MCF 10A (cell line): ENCODE measurements around the gene GORASP1. TPM values are rescaled to one million over a fixed set of nuclear protein-coding genes. Genes with fewer than 3 reads are reported as not detected.
"Not testable (repeated sequence)": the region's sequence is repeated elsewhere in the genome, so short reads cannot be mapped to it uniquely, and the experiment has no call there.

Source experiments
- BruUV-seq: library from RNA; stranded (reverse); fragments of 400-500 nt; replicated peaks from 2 replicates; lab custom pipeline; 2021; lab: Mats Ljungman, UMichigan
- CTCF ChIA-PET: fragments of 300-600 bp; sonication (Branson Sonifier 250); formaldehyde crosslinking; extraction: SDS; loops from one replicate; lab custom pipeline; 2021; ENCODE audit warnings: antibody characterized with exemption, inconsistent platforms; lab: Yijun Ruan, JAX
- POLR2A ChIA-PET: fragments of 300-600, 350-650 bp; sonication (Branson Sonifier 250); formaldehyde crosslinking; extraction: SDS; loops from one replicate; lab custom pipeline; 2020; ENCODE audit warnings: antibody characterized with exemption, inconsistent platforms; lab: Yijun Ruan, JAX
- DNase-seq: peaks from one replicate; pipeline ENCODE4 v3.0.0-alpha.2; 2018; ENCODE audit not compliant: unreplicated experiment
- H3K27ac Mint-ChIP-seq: one replicate; pipeline ENCODE4 v1.8.0; 2022; ENCODE audit warnings: mild to moderate bottlenecking, low read depth, mixed read lengths; ENCODE audit not compliant: unreplicated experiment
- H3K27me3 Mint-ChIP-seq: one replicate; pipeline ENCODE4 v1.8.0; 2022; ENCODE audit warnings: mixed read lengths; ENCODE audit not compliant: insufficient read depth, unreplicated experiment
- H3K36me3 Mint-ChIP-seq: one replicate; pipeline ENCODE4 v1.8.0; 2022; ENCODE audit warnings: mild to moderate bottlenecking, moderate library complexity, mixed read lengths; ENCODE audit not compliant: insufficient read depth, unreplicated experiment
- H3K4me1 Mint-ChIP-seq: one replicate; pipeline ENCODE4 v1.8.0; 2022; ENCODE audit warnings: mixed read lengths; ENCODE audit not compliant: insufficient read depth, unreplicated experiment
- H3K4me3 Mint-ChIP-seq: one replicate; pipeline ENCODE4 v1.8.0; 2022; ENCODE audit warnings: mild to moderate bottlenecking, moderate library complexity, mixed read lengths; ENCODE audit not compliant: unreplicated experiment
- H3K9me3 Mint-ChIP-seq: one replicate; pipeline ENCODE4 v1.8.0; 2022; ENCODE audit warnings: mixed read lengths; ENCODE audit not compliant: unreplicated experiment
- intact Hi-C: fragments of 100-400 bp; cut with micrococcal nuclease; formaldehyde crosslinking; loops from 2 replicates; pipeline ENCODE4 v1.14.1; 2022
- total RNA-seq: library from RNA; stranded (reverse); gene quantifications from 2 replicates; pipeline ENCODE4 v1.2.3, GENCODE V29; 2022
- TF ChIP-seq, protein P1 (sequence below): fragments of 200-600 bp; IDR thresholded peaks from one replicate; pipeline ENCODE4 v1.8.0; 2022; ENCODE audit warnings: antibody characterized with exemption, mild to moderate bottlenecking; ENCODE audit not compliant: unreplicated experiment

The GORASP1 gene
- total RNA-seq, 1 experiment from 2014 or later: 34.4 TPM

DNA sequence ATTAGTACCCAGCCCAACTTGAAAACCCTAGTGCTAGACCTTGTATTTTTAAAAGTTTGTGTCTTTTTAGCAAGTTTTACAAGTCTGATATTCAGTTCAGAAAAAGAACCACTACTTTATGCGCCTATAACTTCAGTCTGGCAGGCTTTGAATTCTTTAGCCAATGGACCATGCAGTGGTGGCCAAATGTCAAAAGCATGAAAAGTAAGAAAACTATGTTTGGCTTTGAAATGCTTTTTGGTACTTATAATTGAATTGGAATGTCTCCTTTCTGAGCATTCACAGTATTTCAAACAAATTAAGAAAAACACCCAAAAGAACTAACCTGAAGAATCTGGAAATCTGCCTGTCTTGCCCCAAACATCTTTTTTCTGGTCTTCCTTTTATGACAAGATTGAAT is 42.8 kb downstream of the GORASP1 start:
- Mint-ChIP-seq H3K27me3 (no peaks in the 10 kb centered on the region), H3K4me3 (no peak overlapping the region), H3K9me3 (no peaks in the 10 kb centered on the region), H3K27ac (no peak overlapping the region), H3K4me1 (peaks cover 5% of the 10 kb centered on the region), H3K36me3 (peaks cover 22% of the 10 kb centered on the region)
- ChIA-PET CTCF (interaction anchor here (0.6 to 1.4 kb wide), 3 partner anchors 14 to 228 kb away, joined by 3 to 5 read pairs (median 5); no protein-coding TSS in a partner anchor), POLR2A (interaction anchor here (1.2 kb wide), 1 partner anchor 12 kb away, joined by 3 read pairs; no protein-coding TSS in a partner anchor)
- no peak for DNase-seq
- intact Hi-C loops: no loop called here
- TF ChIP-seq, protein P1, sequence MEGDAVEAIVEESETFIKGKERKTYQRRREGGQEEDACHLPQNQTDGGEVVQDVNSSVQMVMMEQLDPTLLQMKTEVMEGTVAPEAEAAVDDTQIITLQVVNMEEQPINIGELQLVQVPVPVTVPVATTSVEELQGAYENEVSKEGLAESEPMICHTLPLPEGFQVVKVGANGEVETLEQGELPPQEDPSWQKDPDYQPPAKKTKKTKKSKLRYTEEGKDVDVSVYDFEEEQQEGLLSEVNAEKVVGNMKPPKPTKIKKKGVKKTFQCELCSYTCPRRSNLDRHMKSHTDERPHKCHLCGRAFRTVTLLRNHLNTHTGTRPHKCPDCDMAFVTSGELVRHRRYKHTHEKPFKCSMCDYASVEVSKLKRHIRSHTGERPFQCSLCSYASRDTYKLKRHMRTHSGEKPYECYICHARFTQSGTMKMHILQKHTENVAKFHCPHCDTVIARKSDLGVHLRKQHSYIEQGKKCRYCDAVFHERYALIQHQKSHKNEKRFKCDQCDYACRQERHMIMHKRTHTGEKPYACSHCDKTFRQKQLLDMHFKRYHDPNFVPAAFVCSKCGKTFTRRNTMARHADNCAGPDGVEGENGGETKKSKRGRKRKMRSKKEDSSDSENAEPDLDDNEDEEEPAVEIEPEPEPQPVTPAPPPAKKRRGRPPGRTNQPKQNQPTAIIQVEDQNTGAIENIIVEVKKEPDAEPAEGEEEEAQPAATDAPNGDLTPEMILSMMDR: no peak
- BruUV-seq: no TSS peak

DNA sequence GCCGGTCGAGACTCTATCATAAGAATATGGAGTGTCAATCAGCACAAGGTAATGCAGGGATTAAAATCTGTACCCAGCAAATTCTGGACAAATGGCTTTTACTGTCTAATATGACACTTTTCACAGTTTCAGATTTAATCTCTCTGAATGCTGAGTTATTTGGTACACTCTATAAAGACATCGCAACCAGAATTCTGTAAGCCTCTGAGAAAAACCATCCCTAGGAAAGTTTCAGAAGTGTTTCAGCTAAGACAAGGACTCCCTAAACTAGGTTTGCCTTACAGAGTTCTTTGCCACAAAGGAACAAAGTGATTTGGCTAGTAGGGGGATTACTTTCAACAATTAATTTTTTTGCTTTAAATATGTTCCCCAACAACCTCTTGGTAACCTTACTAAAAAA is 44.3 kb downstream of the GORASP1 start:
- no peak overlapping the region for H3K4me3 Mint-ChIP-seq
- intact Hi-C loops: no loop called here
- CTCF ChIA-PET: interaction anchor here (1.1 kb wide), 1 partner anchor 226 kb away, joined by 3 read pairs; no protein-coding TSS in a partner anchor

DNA sequence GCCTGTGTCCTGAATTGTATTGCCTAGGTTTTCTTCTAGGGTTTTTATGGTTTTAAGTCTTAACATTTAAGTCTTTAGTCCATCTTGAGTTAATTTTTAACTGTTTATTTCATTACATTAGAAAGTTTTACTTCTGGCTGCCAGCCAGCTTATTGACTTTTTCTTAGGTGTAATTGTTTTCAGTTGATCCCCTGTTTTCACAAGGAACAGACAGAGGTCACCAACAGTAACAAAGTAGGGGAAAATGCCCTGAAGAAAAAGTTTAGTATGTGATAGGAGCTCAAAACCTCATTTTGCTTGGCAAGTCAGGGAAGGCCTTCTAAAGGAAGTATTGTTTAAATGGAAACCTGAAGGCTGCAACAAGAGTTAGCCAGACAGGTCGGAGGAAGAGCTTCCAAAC is 45.2 kb downstream of the GORASP1 start:
- H3K36me3 Mint-ChIP-seq: peaks cover 10% of the 10 kb centered on the region
- H3K27ac Mint-ChIP-seq: no peak overlapping the region
- H3K9me3 Mint-ChIP-seq: no peaks in the 10 kb centered on the region
- ChIA-PET CTCF (interaction anchor here (0.6 to 1.1 kb wide), 2 partner anchors 227 to 785 kb away, joined by 3 read pairs; no protein-coding TSS in a partner anchor), POLR2A (interaction anchor here (0.9 kb wide), 1 partner anchor 9 kb away, joined by 3 read pairs; no protein-coding TSS in a partner anchor)
- BruUV-seq: no TSS peak
- no peak overlapping the region for H3K4me3 Mint-ChIP-seq
- no peaks in the 10 kb centered on the region for H3K4me1 Mint-ChIP-seq
- intact Hi-C loops: no loop called here
- TF ChIP-seq, protein P1: no peak
- no peaks in the 10 kb centered on the region for H3K27me3 Mint-ChIP-seq
- DNase-seq: no peak

More for the DNA sequence above, 44.3 kb downstream of the GORASP1 start:
- H3K4me1 Mint-ChIP-seq: peaks cover 5% of the 10 kb centered on the region
- H3K9me3 Mint-ChIP-seq: no peaks in the 10 kb centered on the region
- POLR2A ChIA-PET: no interaction called here
- H3K36me3 Mint-ChIP-seq: peaks cover 20% of the 10 kb centered on the region
- TF ChIP-seq, protein P1: no peak
- no peaks in the 10 kb centered on the region for H3K27me3 Mint-ChIP-seq
- DNase-seq: no peak
- no TSS peak for BruUV-seq
- H3K27ac Mint-ChIP-seq: no peak overlapping the region

DNA sequence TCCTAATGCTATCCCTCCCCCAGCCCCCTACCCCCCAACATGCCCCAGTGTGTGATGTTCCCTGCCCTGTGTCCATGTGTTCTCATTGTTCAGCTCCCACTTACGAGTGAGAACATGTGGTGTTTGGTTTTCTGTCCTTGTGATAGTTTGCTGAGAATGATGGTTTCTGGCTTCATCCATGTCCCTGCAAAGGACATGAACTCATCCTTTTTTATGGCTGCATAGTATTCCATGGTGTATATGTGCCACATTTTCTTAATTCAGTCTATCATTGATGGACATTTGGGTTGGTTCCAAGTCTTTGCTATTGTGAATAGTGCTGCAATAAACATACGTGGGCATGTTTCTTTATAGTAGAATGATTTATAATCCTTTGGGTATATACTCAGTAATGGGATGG is 46.2 kb downstream of the GORASP1 start:
- DNase-seq, H3K27ac Mint-ChIP-seq, intact Hi-C loops, POLR2A ChIA-PET, H3K27me3 Mint-ChIP-seq, H3K4me3 Mint-ChIP-seq, CTCF ChIA-PET, H3K36me3 Mint-ChIP-seq, H3K9me3 Mint-ChIP-seq, H3K4me1 Mint-ChIP-seq, BruUV-seq: not testable (repeated sequence)
